GDM1 (cell line): ENCODE data around the gene LMNB1.
"Not testable (repeated sequence)": the region's sequence is repeated elsewhere in the genome, so short reads cannot be mapped to it uniquely, and the experiment has no call there.

Experiments
- DNase-seq: peaks from one replicate; lab custom pipeline; 2025; lab: John Stamatoyannopoulos, UW

The LMNB1 gene

GRCh38 chr5:126776499-126777256 lies at the start of gene LMNB1:
Gene LMNB1 (plus strand): TSS chr5:126777136. CDS start chr5:126777509, 373 bp downstream.
- DNase-seq = peak; percentile 96

GRCh38 chr5:126732716-126733115 lies 44.2 kb upstream of the LMNB1 start:
- DNase-seq = no peak

- DNase-seq = not testable (repeated sequence)
These were observed 42.4 kb upstream of the LMNB1 start for GRCh38 chr5:126734573-126734972.

- no peak for DNase-seq
These were observed 40.8 kb upstream of the LMNB1 start for GRCh38 chr5:126736141-126736540.

GRCh38 chr5:126741361-126741760 lies 35.6 kb upstream of the LMNB1 start:
- DNase-seq = no peak

GRCh38 chr5:126742425-126742824 lies 34.5 kb upstream of the LMNB1 start:
- DNase-seq = no peak

GRCh38 chr5:126744836-126745235 lies 32.1 kb upstream of the LMNB1 start:
- DNase-seq = no peak

GRCh38 chr5:126745259-126745992 lies 31.5 kb upstream of the LMNB1 start:
- no peak for DNase-seq

GRCh38 chr5:126746290-126746689 lies 30.6 kb upstream of the LMNB1 start:
- DNase-seq = no peak

GRCh38 chr5:126752081-126752785 lies 24.7 kb upstream of the LMNB1 start:
- no peak for DNase-seq

GRCh38 chr5:126753227-126753626 lies 23.7 kb upstream of the LMNB1 start:
- no peak for DNase-seq

GRCh38 chr5:126754609-126755008 lies 22.3 kb upstream of the LMNB1 start:
- DNase-seq = no peak

- no peak for DNase-seq
These were observed 21.3 kb upstream of the LMNB1 start for GRCh38 chr5:126755593-126755992.

GRCh38 chr5:126757713-126758357 lies 19.1 kb upstream of the LMNB1 start:
- DNase-seq = no peak

GRCh38 chr5:126763371-126763770 lies 13.6 kb upstream of the LMNB1 start:
- no peak for DNase-seq

- DNase-seq = no peak
These were observed 7.2 kb upstream of the LMNB1 start for GRCh38 chr5:126769703-126770102.

- not testable (repeated sequence) for DNase-seq
These were observed 3.4 kb upstream of the LMNB1 start for GRCh38 chr5:126773536-126773935.

GRCh38 chr5:126774595-126774994 lies 2.3 kb upstream of the LMNB1 start:
- DNase-seq = not testable (repeated sequence)

GRCh38 chr5:126777257-126777974 lies 480 bp downstream of the LMNB1 start:
- no peak for DNase-seq

- peak; percentile 95 for DNase-seq
These were observed 1.2 kb downstream of the LMNB1 start for GRCh38 chr5:126777975-126778674.
